GM18951 (cell line): ENCODE measurements around the gene DQX1.

ENCODE experiments used
- POLR2A ChIP-seq: IDR thresholded peaks from 4 replicates; pipeline ENCODE4 v1.6.1; 2011; ENCODE audit warnings: mild to moderate bottlenecking; ENCODE audit not compliant: insufficient read length, insufficient read depth; ENCODE audit errors: extremely low read depth
- in situ Hi-C: fragments of 300-500 bp; cut with MboI; formaldehyde crosslinking; loops from one replicate; pipeline ENCODE4 v1.12.0; 2022; ENCODE audit warnings: low sequenced_read_pairs, mixed read lengths, inconsistent platforms; ENCODE audit not compliant: unreplicated experiment

Gene DQX1

DNA sequence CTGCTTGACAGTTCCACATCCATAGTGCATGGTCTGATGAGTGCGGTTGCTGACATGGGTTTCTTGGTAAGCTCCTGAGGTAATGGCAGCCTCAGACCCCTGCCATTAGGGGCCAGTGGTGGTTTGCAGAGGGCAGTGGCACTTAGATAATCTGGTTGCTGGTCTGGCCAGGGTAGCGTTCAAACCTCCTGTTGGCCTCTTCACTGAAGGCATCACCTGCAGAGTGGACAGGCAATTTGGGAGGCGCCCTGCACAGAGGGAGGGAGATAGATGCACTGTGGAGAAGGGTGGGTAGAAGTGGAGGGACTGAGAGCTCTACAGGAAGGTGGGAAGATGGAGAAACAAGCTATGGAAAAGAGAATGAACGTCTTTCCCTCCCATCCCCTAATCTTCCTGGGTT, 7.4 kb upstream of the DQX1 start:
- TF ChIP-seq POLR2A: peak; percentile 21
- in situ Hi-C loops: no loop called here

DNA sequence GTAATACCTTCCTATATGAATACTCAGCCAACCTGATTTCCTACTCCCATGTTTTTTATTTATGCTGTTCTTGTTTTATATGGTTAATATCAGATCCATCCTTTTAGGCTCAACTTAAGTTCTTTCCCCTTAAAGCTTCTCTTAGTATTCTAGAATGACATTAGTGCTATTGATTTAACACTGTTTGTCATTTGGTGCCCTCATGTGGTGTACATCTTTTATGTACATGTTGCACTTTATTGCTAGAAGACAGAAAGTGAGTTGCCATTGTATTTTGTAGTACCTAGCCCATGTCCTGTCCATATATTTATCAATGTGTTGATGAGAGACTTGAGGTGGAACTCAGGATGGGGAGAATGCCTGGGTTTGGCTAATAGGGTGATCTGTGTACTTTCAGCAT, 6.2 kb upstream of the DQX1 start:
- no peak for TF ChIP-seq POLR2A
- in situ Hi-C loops: no loop called here

GRCh38 chr2:74531666-74532065, 5.6 kb upstream of the DQX1 start:
- TF ChIP-seq POLR2A: no peak
- in situ Hi-C loops: no loop called here

GRCh38 chr2:74530239-74531187, 4.5 kb upstream of the DQX1 start:
- TF ChIP-seq POLR2A: peak; percentile 57
- in situ Hi-C loops: no loop called here

- peak; percentile 97 for TF ChIP-seq POLR2A
- in situ Hi-C loops: no loop called here
Measured at GRCh38 chr2:74529357-74530238, 3.6 kb upstream of the DQX1 start, which contains the start of the genes AUP1 and HTRA2. Gene AUP1 (minus strand): TSS chr2:74529706. CDS start chr2:74529629, 77 bp downstream. Gene HTRA2 (plus strand): TSS chr2:74529933. CDS start chr2:74530007, 74 bp downstream.

DNA sequence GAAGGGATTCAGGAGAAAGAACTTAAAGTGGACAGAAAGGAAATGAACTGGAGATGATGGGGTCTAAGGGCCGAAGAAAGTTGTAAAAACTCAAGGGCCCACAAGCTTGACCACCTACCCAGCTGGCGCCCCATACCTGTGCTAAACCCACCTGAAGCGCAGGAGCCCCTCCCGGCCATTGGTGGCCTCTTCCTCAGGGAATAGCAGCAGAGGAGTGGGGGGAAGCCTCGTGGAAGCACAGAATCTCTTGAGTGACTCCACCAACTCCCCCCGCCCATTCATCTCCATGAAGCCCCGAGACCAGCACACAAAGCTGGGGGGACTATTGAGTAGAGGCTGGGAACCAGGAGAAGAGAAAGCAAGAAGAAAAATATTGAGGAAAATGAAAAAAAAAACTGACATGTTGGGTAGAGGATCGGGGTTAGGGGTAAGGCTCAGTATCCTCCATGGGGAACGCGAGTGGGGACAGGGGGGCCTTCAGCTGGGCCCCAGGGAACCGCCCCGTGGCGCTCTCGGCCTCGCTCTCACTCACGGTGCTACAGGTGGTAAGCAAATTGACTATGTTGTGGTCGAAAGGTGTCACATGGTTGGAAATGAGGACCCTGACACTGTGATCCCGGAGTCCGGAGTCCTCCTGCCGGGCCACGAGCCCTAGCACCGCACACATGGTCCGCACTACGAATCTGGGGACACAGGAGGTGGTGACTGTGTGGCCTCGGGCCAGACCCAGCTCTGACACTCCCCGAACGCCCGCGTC, 2.7 kb upstream of the DQX1 start:
- in situ Hi-C loops: no loop called here
- TF ChIP-seq POLR2A: no peak

- in situ Hi-C loops: no loop called here
Measured at GRCh38 chr2:74527741-74528140, 1.7 kb upstream of the DQX1 start.

GRCh38 chr2:74526649-74527230, 709 bp upstream of the DQX1 start:
- in situ Hi-C loops: no loop called here
- TF ChIP-seq POLR2A: no peak

More at GRCh38 chr2:74527741-74528140, 1.7 kb upstream of the DQX1 start:
- TF ChIP-seq POLR2A: no peak

DNA sequence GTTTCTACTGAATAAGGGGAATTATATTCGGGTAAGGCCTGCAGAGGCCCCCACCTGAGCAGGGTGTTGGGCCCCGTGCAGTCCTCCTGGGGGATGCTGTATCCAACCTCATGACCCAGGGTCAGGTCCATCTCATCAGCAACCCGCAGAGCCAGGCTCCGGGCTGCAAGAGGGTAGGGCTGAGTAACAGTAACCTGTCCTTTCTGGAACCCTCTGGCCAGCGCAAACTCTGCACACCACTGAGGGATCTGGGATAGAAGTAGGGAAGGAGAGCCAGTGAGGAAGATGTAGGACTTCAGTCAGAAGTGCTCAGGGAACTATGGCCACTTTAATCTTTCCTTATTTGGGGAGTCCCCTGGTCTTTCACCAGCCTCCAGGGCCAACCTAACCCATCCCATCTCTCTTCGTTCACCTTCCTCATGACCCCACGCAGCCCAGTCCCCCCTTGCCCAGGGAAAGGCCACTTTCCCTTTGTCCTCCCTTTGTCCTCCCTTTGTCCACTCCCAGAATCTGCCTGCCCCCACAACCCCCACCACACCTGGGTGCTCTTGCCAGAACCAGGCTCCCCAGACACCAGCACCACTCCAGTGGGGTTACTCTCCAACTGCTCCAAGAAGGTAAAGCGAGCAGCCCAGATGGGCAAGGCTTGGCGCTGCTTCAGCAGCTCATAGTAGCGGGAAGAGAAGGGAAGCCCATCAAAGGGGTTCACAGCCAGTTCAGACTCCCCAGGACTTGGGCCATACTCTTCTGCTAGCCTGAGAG, 895 bp downstream of the DQX1 start:
- no peak for TF ChIP-seq POLR2A
- in situ Hi-C loops: no loop called here

GRCh38 chr2:74524005-74524404, 2.0 kb downstream of the DQX1 start:
- TF ChIP-seq POLR2A: no peak
- in situ Hi-C loops: no loop called here

GRCh38 chr2:74522516-74522915, 3.5 kb downstream of the DQX1 start:
- in situ Hi-C loops: no loop called here
- TF ChIP-seq POLR2A: no peak

- in situ Hi-C loops: no loop called here
- TF ChIP-seq POLR2A: no peak
Measured at GRCh38 chr2:74516650-74517049, 9.4 kb downstream of the DQX1 start.
